NOMO-1 treated with dmso at 0.1 percent for 144 hours (cell line): Measurements from ENCODE around the gene GAB3.

Source experiments
- DNase-seq: peaks from one replicate; lab custom pipeline; 2025; ENCODE audit not compliant: unreplicated experiment; lab: John Stamatoyannopoulos, UW

GAB3 gene

GRCh38 chrX:154751203-154751668 lies 359 bp upstream of the GAB3 start:
- peak; percentile 6 for DNase-seq

DNA sequence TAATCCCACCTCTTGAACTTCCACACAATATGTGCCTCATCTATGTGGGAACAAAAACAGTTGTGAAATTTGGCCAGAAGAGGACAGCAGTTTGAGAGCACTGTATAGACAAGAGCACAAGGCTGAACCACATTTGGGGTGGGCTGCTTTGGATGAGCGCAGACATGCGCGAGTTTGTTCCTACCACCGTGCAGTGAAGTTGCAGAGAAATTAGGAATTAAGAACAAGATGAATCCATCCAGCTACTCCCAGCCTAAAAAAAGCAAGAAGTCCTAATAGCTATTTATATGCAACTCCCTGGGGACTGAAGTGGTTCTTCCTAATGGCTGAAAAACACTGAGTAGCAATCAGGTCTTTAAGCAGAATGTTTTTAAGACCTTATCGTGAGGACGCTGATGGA lies 1.0 kb downstream of the GAB3 start:
- no peak for DNase-seq

DNA sequence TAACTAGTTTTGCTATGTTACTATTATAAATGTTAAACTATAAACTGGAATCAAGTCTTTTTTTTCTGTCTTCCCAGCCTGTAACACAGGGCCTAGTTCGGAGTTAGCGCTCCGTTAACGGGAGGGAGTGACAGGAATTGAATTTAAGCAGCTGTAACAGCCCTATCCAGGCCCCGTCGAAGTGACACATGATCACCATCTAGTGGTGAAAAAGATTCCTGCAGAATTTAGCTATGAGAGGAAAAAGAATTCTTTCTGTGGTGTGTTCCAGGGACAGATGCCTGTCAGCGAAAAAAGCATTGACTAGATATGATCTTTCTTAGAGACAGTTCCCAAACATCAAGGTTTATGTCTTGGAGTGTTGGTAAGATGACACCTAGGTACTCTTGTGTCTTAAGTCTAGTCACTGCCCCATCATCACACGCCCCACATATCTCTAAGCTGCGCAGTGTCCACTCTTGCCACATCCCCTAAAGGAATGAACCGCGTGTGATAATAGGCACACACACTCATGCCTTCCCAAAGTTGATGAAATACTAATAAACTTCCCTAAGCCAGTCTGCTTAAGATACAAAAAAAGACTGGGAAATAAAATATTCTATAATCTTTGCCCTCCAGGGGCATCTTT lies 2.1 kb downstream of the GAB3 start:
- DNase-seq, result peak; percentile 16

GRCh38 chrX:154742613-154743012 lies 8.3 kb downstream of the GAB3 start:
- no peak for DNase-seq

DNA sequence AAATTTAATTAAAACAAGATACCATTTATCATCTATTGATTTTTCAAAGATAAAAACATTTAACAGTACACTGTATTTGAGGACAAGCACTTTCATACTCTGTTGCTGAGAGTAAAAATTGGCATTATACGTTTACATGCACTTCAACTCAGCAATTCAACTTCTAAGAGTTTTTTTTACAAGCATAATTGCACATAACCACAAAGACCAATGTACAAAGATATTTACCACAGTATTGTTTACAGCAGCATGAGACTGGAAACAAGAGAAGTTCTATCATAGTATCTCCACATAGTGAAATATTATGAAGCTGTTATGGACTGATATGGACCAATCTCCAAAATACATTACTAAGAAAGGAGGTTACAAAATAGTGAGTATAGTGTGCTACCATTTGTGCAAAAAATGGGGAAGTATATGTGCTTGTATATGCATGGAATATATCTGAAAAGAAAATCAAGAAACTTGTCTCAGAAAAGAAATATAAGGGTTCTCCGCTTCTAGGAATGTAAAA lies 10.9 kb downstream of the GAB3 start:
- DNase-seq, result no peak

- DNase-seq, result no peak
These were observed 12.7 kb downstream of the GAB3 start for GRCh38 chrX:154738011-154738738.

- no peak for DNase-seq
These were observed 13.7 kb downstream of the GAB3 start for GRCh38 chrX:154737136-154737535.

- DNase-seq, result no peak
These were observed 15.0 kb downstream of the GAB3 start for GRCh38 chrX:154735695-154736393.

- DNase-seq, result peak; percentile 68
These were observed 16.7 kb downstream of the GAB3 start for GRCh38 chrX:154734061-154734781.

DNA sequence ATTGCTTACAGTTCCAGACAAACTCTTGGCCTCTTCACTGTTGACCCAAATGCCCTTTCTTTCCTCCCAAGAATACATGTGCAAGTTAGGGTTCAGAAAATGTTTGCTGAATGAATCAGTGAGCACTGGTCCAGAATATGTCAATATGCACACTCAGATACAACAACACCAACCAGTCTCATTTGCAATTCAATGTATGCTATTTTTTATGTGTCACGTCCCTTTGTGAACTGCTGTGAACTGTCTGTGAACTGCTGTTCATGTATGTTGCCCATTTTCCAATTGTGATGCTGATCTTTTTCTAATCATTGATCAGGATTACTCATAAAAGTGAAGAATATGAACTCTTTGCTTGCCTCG lies 17.8 kb downstream of the GAB3 start:
- no peak for DNase-seq

DNA sequence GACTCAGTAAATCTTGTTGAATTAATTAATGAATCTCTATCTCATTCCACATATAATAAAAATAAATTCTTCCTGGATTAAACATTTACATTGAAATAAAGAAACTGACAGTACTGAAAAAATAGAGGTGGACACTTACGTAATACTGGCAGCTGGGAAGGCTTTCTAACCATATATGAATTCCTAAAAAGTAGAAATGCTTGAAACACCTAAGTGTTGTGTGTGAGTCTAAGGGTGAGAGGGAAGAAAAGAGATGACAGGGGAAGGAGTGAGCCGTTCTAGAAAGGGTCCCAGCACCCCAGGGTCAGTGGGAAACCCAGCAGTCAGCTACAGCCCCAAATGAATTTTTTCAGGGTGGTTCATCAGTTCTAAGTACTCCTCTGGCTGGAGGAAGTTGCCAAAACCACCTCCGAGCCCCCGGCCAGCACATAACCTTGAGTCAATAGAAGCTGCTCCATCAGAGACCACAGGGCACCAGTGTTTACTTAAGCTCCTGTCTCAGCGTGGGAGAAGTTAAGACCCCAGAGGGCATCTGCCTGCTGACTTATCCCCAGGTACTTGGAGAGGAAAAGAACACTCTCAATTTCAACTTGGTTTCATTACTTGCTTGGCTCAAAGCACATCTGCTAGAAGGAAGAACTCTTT lies 18.3 kb downstream of the GAB3 start:
- no peak for DNase-seq

- DNase-seq, result peak; percentile 31
These were observed 19.0 kb downstream of the GAB3 start for GRCh38 chrX:154731881-154732280.

- peak; percentile 23 for DNase-seq
These were observed 19.7 kb downstream of the GAB3 start for GRCh38 chrX:154731184-154731583.

DNA sequence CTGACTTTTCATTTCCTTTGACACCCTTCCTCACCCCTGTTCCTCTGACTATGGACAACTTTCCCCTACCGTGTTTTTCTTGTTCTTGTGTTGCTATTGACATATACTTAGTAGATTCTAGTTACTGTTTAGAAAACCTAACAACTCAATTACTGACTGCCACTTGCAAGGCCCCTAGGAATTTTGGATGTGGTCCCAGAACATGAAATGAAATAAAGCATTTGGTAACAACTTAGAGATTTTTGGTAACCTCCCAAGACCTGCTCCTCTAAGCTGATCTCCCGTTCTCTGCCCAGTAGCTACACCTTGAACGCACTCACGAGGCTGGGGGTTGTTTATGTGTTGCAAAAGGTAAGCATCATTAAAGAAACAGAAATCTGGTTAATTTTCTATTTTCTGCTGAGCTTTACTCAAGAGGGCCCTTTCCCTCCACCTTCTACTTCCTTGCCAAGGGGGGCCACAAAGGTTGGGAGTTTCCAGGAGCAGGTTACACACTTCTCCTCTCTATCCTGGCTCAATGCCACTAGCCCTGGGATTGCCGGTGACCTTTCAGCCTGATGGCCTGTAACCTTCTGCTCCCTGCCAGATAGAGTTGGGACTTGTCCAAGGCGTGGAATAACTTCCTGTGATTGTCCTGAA lies 20.5 kb downstream of the GAB3 start:
- no peak for DNase-seq

GRCh38 chrX:154729439-154729838 lies 21.4 kb downstream of the GAB3 start:
- DNase-seq, result no peak

- DNase-seq, result no peak
These were observed 22.3 kb downstream of the GAB3 start for GRCh38 chrX:154728431-154729190.

DNA sequence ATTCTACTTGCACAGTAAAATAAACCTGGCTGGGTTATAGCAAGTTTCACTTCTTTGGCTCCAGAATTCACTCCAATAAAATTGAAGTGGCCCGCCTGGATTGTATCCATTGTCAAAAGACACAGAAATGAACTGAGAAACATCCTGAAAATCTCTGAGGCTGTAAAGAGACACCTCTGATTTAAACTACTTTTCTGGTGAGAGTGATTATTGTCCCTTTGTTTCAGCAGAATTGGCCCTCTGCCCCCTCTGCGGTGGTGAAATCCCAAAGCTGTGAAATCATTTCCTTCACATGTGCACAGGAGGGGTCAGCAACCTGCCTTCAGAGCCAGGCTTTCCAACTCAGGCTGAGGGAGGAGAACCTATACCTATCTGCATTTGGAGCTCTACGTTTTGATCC lies 23.0 kb downstream of the GAB3 start:
- DNase-seq, result no peak

DNA sequence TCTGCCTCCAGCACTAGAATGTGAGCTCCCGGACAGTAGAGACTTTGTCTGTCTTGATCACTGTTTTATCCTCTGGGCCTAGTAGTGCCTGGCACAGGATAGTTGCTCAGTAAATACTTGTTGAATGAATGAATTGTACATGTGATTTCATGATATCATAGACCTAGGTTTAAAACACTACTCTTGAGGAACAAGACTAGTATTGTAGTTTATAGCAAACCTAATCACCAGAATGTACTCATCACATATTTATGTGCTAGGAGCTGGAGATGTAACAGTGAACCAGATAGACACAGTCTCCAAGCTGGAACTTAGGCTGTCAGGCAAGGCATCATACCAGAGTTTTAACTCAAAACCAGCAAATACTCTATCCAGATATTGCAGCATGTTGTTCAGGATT lies 23.5 kb downstream of the GAB3 start:
- DNase-seq, result no peak

DNA sequence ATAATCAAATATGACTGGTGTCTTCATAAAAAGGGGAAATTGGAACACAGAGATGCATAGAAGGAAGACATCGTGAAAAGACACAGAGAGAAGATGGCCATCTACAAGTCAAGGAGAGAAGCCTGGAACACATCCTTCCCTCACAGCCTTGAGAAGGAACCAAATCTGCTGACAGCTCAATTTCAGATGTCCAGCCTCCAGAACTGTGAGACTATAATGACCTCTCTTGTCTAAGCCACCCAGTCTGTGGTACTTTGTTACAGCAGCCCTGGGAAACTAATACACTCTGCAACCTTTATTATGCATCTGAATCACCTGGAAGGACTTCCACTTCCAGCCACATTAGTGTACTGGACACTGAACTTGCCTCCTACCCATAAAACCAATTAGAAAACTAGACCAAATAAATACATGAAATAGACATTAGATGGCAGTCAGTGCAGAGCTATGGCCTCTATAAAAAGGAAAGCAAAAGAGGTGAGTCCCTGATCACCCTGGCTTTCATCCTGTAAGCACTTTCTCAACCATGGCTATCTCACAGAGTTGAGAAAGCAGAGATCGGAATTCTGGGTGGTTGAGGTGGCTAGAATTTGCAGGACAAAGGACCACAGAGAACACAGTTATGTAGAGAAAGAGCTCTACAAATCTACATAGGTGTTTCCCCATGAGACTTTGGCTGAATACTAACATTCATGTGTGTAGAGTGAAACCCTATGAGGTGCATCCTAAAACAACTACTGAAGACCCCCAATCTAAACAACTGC lies 25.7 kb downstream of the GAB3 start:
- no peak for DNase-seq
